Measurements from ENCODE around the gene APOOL. TPM values are rescaled to one million over a fixed set of nuclear protein-coding genes. Genes with fewer than 3 reads are reported as not detected.

APOOL gene
- total RNA-seq, 1 experiment from 2014 or later: 37.1 TPM

GRCh38 chrX:85109235-85109634, 105.6 kb downstream of the APOOL start:
- H3K27me3 Mint-ChIP-seq (ENCODE audit: unreplicated experiment): no peaks in the 10 kb centered on the region
- no peaks in the 10 kb centered on the region for H3K9me3 Mint-ChIP-seq (ENCODE audit: low read depth, unreplicated experiment)
- BruUV-seq (replicated peaks): no TSS peak
- no peaks in the 10 kb centered on the region for H3K4me1 Mint-ChIP-seq (ENCODE audit: low read depth, unreplicated experiment)
- CTCF ChIA-PET: no interaction called here
- H3K27ac Mint-ChIP-seq (ENCODE audit: unreplicated experiment): no peak overlapping the region
- TF ChIP-seq, protein P1, sequence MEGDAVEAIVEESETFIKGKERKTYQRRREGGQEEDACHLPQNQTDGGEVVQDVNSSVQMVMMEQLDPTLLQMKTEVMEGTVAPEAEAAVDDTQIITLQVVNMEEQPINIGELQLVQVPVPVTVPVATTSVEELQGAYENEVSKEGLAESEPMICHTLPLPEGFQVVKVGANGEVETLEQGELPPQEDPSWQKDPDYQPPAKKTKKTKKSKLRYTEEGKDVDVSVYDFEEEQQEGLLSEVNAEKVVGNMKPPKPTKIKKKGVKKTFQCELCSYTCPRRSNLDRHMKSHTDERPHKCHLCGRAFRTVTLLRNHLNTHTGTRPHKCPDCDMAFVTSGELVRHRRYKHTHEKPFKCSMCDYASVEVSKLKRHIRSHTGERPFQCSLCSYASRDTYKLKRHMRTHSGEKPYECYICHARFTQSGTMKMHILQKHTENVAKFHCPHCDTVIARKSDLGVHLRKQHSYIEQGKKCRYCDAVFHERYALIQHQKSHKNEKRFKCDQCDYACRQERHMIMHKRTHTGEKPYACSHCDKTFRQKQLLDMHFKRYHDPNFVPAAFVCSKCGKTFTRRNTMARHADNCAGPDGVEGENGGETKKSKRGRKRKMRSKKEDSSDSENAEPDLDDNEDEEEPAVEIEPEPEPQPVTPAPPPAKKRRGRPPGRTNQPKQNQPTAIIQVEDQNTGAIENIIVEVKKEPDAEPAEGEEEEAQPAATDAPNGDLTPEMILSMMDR (IDR thresholded peaks at IDR 0.05; ENCODE audit: unreplicated experiment): no peak
- H3K36me3 Mint-ChIP-seq (ENCODE audit: insufficient read depth, unreplicated experiment): no peaks in the 10 kb centered on the region
- H3K4me3 Mint-ChIP-seq (ENCODE audit: low read depth, unreplicated experiment): no peak overlapping the region
- intact Hi-C loops (cut with micrococcal nuclease; ENCODE audit: unreplicated experiment): no loop called here
- DNase-seq: peak; percentile 6

DNA sequence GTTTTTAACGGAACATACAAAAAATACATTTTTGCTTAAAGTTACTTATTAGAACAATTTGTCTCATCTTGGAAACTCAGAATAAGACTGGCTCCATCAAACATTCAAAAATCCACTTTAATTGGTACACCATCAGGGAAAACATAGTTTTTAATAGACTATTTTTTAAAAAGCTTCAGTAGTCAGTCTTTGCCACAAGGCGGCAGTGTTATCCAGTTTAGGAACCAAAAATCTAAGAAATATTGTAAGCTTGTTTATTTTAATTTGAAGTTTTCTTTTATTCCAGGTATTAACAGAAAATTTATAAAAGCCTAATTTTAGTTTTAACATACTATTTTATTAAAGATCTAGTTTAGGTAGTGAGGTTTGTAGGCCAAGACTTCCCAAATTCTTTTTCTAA, 107.7 kb downstream of the APOOL start:
- H3K27ac Mint-ChIP-seq (ENCODE audit: unreplicated experiment): no peak overlapping the region
- H3K36me3 Mint-ChIP-seq (ENCODE audit: insufficient read depth, unreplicated experiment): no peaks in the 10 kb centered on the region
- no peak overlapping the region for H3K4me3 Mint-ChIP-seq (ENCODE audit: low read depth, unreplicated experiment)
- no peaks in the 10 kb centered on the region for H3K27me3 Mint-ChIP-seq (ENCODE audit: unreplicated experiment)
- H3K9me3 Mint-ChIP-seq (ENCODE audit: low read depth, unreplicated experiment): no peaks in the 10 kb centered on the region
- intact Hi-C loops (cut with micrococcal nuclease; ENCODE audit: unreplicated experiment): loop anchor here (1.0 to 10.0 kb wide), 2 partner anchors 263 to 433 kb away; partner anchors contain the start of gene POF1B
- no peaks in the 10 kb centered on the region for H3K4me1 Mint-ChIP-seq (ENCODE audit: low read depth, unreplicated experiment)
- no peak for DNase-seq
- BruUV-seq (replicated peaks): no TSS peak
- CTCF ChIA-PET: interaction anchor here (0.9 to 1.7 kb wide), 3 partner anchors 268 to 433 kb away, joined by 4 to 5 read pairs (median 4); partner anchors contain the start of gene POF1B
- TF ChIP-seq, protein P1 (IDR thresholded peaks at IDR 0.05; ENCODE audit: unreplicated experiment): no peak

GRCh38 chrX:85112293-85112692, 108.6 kb downstream of the APOOL start:
- H3K27ac Mint-ChIP-seq (ENCODE audit: unreplicated experiment): no peak overlapping the region
- intact Hi-C loops (cut with micrococcal nuclease; ENCODE audit: unreplicated experiment): loop anchor here (10.0 kb wide), 1 partner anchor 263 kb away; the partner anchor contains the start of gene POF1B
- CTCF ChIA-PET: interaction anchor here (1.7 kb wide), 1 partner anchor 430 kb away, joined by 4 read pairs; no protein-coding TSS in a partner anchor
- no TSS peak for BruUV-seq (replicated peaks)
- TF ChIP-seq, protein P1 (IDR thresholded peaks at IDR 0.05; ENCODE audit: unreplicated experiment): no peak
- no peaks in the 10 kb centered on the region for H3K9me3 Mint-ChIP-seq (ENCODE audit: low read depth, unreplicated experiment)
- no peaks in the 10 kb centered on the region for H3K4me1 Mint-ChIP-seq (ENCODE audit: low read depth, unreplicated experiment)
- H3K4me3 Mint-ChIP-seq (ENCODE audit: low read depth, unreplicated experiment): no peak overlapping the region
- no peaks in the 10 kb centered on the region for H3K27me3 Mint-ChIP-seq (ENCODE audit: unreplicated experiment)
- DNase-seq: no peak
- H3K36me3 Mint-ChIP-seq (ENCODE audit: insufficient read depth, unreplicated experiment): no peaks in the 10 kb centered on the region

GRCh38 chrX:85113746-85114145, 110.1 kb downstream of the APOOL start:
- intact Hi-C loops (cut with micrococcal nuclease; ENCODE audit: unreplicated experiment): loop anchor here (10.0 kb wide), 1 partner anchor 261 kb away; the partner anchor contains the start of gene POF1B
- Mint-ChIP-seq H3K9me3 (ENCODE audit: low read depth, unreplicated experiment) (no peaks in the 10 kb centered on the region), H3K27ac (ENCODE audit: unreplicated experiment) (no peak overlapping the region), H3K4me3 (ENCODE audit: low read depth, unreplicated experiment) (no peak overlapping the region), H3K36me3 (ENCODE audit: insufficient read depth, unreplicated experiment) (no peaks in the 10 kb centered on the region), H3K27me3 (ENCODE audit: unreplicated experiment) (no peaks in the 10 kb centered on the region), H3K4me1 (ENCODE audit: low read depth, unreplicated experiment) (no peaks in the 10 kb centered on the region)
- BruUV-seq (replicated peaks): no TSS peak
- no peak for DNase-seq
- CTCF ChIA-PET: no interaction called here
- TF ChIP-seq, protein P1 (IDR thresholded peaks at IDR 0.05; ENCODE audit: unreplicated experiment): no peak
